SK-N-SH (cell line): ENCODE results near the gene SLAIN1. TPM values are rescaled to one million over a fixed set of nuclear protein-coding genes. Genes with fewer than 3 reads are reported as not detected.

Experiments
- CTCF ChIA-PET: fragments of 300-600, 350-600 bp; formaldehyde crosslinking; extraction: SDS; loops from one replicate; lab custom pipeline; 2021; lab: Yijun Ruan, JAX
- POLR2A ChIA-PET: fragments of 350-600 bp; sonication (Branson Sonifier 250); formaldehyde crosslinking; extraction: SDS; loops from one replicate; lab custom pipeline; 2020; ENCODE audit warnings: antibody characterized with exemption, inconsistent platforms; lab: Yijun Ruan, JAX
- DNase-seq: peaks from one replicate; pipeline ENCODE4 v3.0.0; 2012
- H2AFZ ChIP-seq: fragments of 200-600 bp; sonication (generic); 2 replicates; pipeline ENCODE4 v1.8.1; 2016; ENCODE audit warnings: antibody characterized with exemption, mild to moderate bottlenecking, low read depth
- H3F3A ChIP-seq: fragments of 200-600 bp; sonication (generic); replicated peaks from 2 replicates; pipeline ENCODE3; 2016; ENCODE audit warnings: antibody characterized with exemption, mild to moderate bottlenecking; ENCODE audit not compliant: insufficient read depth
- H3K27ac ChIP-seq, 2 experiments: fragments of 200-500 bp in 1 of 2; fragments of 200-600 bp in 1 of 2; sonication (Bioruptor generic) in 1 of 2; sonication (generic), shearing (Covaris generic) in 1 of 2; 2 replicates each; pipeline versions ENCODE4 v1.5.1 to v1.6.1; 2014 to 2016; ENCODE audit warnings: low read depth in 2 of 2, inconsistent platforms in 1 of 2, low read length in 1 of 2, mild to moderate bottlenecking in 1 of 2, mixed read lengths in 1 of 2
- H3K27me3 ChIP-seq: fragments of 200-600 bp; sonication (generic), shearing (Covaris generic); 2 replicates; pipeline ENCODE4 v1.6.1; 2016; ENCODE audit warnings: mixed run types; ENCODE audit not compliant: insufficient read depth
- H3K36me3 ChIP-seq, 2 experiments: fragments of 200-500 bp in 1 of 2; fragments of 200-600 bp in 1 of 2; sonication (Bioruptor generic) in 1 of 2; sonication (generic) in 1 of 2; replicated peaks in 1 of 2; 2 replicates each; pipeline versions ENCODE3 to v1.5.1; 2014 to 2016; ENCODE audit warnings: low read length in 1 of 2, mild to moderate bottlenecking in 1 of 2; ENCODE audit not compliant: insufficient read depth in 2 of 2, control insufficient read depth in 1 of 2
- H3K4me1 ChIP-seq, 2 experiments: fragments of 200-500 bp in 1 of 2; fragments of 200-600 bp in 1 of 2; sonication (Bioruptor generic) in 1 of 2; sonication (generic), shearing (Covaris generic) in 1 of 2; 2 replicates each; pipeline versions ENCODE4 v1.5.1 to v1.6.1; 2014 to 2016; ENCODE audit warnings: low read depth in 1 of 2, low read length in 1 of 2, mixed run types in 1 of 2; ENCODE audit not compliant: insufficient read depth in 2 of 2, control insufficient read depth in 1 of 2
- H3K4me2 ChIP-seq: fragments of 200-600 bp; sonication (generic), shearing (Covaris generic); 2 replicates; pipeline ENCODE4 v1.6.1; 2017; ENCODE audit warnings: mixed run types
- H3K4me3 ChIP-seq, 2 experiments: fragments of 200-500 bp in 1 of 2; fragments of 200-600 bp in 1 of 2; sonication (Bioruptor generic) in 1 of 2; sonication (generic), shearing (Covaris generic) in 1 of 2; 2 replicates each; pipeline versions ENCODE4 v1.5.1 to v1.8.1; 2014 to 2016; ENCODE audit warnings: low read depth in 2 of 2, inconsistent platforms in 1 of 2, low read length in 1 of 2, mild to moderate bottlenecking in 1 of 2, mixed read lengths in 1 of 2, moderate library complexity in 1 of 2
- H3K79me2 ChIP-seq: fragments of 200-600 bp; sonication (generic); 2 replicates; pipeline ENCODE4 v1.8.1; 2017; ENCODE audit warnings: mild to moderate bottlenecking; ENCODE audit not compliant: insufficient read depth
- H3K9ac ChIP-seq: fragments of 200-600 bp; sonication (generic); 2 replicates; pipeline ENCODE4 v1.6.1; 2017; ENCODE audit warnings: mixed run types
- H3K9me2 ChIP-seq: fragments of 200-600 bp; sonication (generic); 2 replicates; pipeline ENCODE4 v1.6.1; 2017; ENCODE audit warnings: mixed run types
- H3K9me3 ChIP-seq: fragments of 200-600 bp; sonication (generic); 2 replicates; pipeline ENCODE4 v1.6.1; 2017; ENCODE audit warnings: mixed run types, mild to moderate bottlenecking, moderate library complexity
- H4K20me1 ChIP-seq: fragments of 200-600 bp; sonication (generic); 2 replicates; pipeline ENCODE4 v1.6.1; 2017; ENCODE audit warnings: mild to moderate bottlenecking, mixed run types; ENCODE audit not compliant: insufficient read depth
- CHD2 ChIP-seq: fragments of 150-350 bp; IDR thresholded peaks from 2 replicates; pipeline ENCODE4 v1.6.1; 2018; ENCODE audit warnings: low read length; ENCODE audit not compliant: partially characterized antibody
- ELF1 ChIP-seq: IDR thresholded peaks from 2 replicates; pipeline ENCODE4 v1.4.0; 2012
- EP300 ChIP-seq, 2 experiments: IDR thresholded peaks; 2 replicates each; pipeline versions ENCODE4 v1.4.0 to v1.6.1; 2012; ENCODE audit warnings: borderline replicate concordance in 1 of 2, low read depth in 1 of 2, low read length in 1 of 2
- EZH2phosphoT487 ChIP-seq: fragments of 200-600 bp; sonication (generic); IDR thresholded peaks from 2 replicates; pipeline ENCODE4 v1.6.1; 2017; ENCODE audit warnings: low read depth, mixed run types, mild to moderate bottlenecking, antibody characterized with exemption, moderate library complexity, borderline replicate concordance
- FOSL2 ChIP-seq: IDR thresholded peaks from 2 replicates; pipeline ENCODE4 v1.4.0; 2012; ENCODE audit warnings: low read depth, mild to moderate bottlenecking, moderate library complexity, borderline replicate concordance
- FOXJ3 ChIP-seq: sonication (generic); formaldehyde crosslinking; IDR thresholded peaks from 2 replicates; pipeline ENCODE4 v1.5.1; 2020; ENCODE audit warnings: mild to moderate bottlenecking, missing genetic modification reagents
- FOXM1 ChIP-seq: IDR thresholded peaks from 2 replicates; pipeline ENCODE4 v1.4.0; 2012; ENCODE audit warnings: low read depth, mild to moderate bottlenecking
- GABPA ChIP-seq: IDR thresholded peaks from 2 replicates; pipeline ENCODE4 v1.4.0; 2012; ENCODE audit warnings: low read depth, mild to moderate bottlenecking
- JUND ChIP-seq: IDR thresholded peaks from 2 replicates; pipeline ENCODE4 v1.4.0; 2012
- MEF2A ChIP-seq: IDR thresholded peaks from 2 replicates; pipeline ENCODE4 v1.4.0; 2012; ENCODE audit warnings: low read depth, borderline replicate concordance
- MXI1 ChIP-seq: IDR thresholded peaks from 2 replicates; pipeline ENCODE4 v1.6.1; 2012; ENCODE audit warnings: mild to moderate bottlenecking, low read depth, low read length, improper control_type of control experiment
- NFIC ChIP-seq: IDR thresholded peaks from 2 replicates; pipeline ENCODE4 v1.4.0; 2012; ENCODE audit warnings: borderline replicate concordance
- RAD21 ChIP-seq: IDR thresholded peaks from 2 replicates; pipeline ENCODE4 v1.6.1; 2012; ENCODE audit warnings: mild to moderate bottlenecking, low read length
- RCOR1 ChIP-seq: fragments of 150-350 bp; IDR thresholded peaks from 2 replicates; pipeline ENCODE4 v1.6.1; 2017; ENCODE audit warnings: antibody characterized with exemption, low read length
- RFX5 ChIP-seq: IDR thresholded peaks from 2 replicates; pipeline ENCODE4 v1.6.1; 2012; ENCODE audit warnings: mild to moderate bottlenecking, improper control_type of control experiment, low read length
- RXRA ChIP-seq: IDR thresholded peaks from 2 replicates; pipeline ENCODE4 v1.4.0; 2012; ENCODE audit warnings: low read depth, mild to moderate bottlenecking, borderline replicate concordance
- SIN3A ChIP-seq: IDR thresholded peaks from 2 replicates; pipeline ENCODE4 v1.6.1; 2012; ENCODE audit warnings: low read depth, mild to moderate bottlenecking, low read length, moderate library complexity, borderline replicate concordance
- SMC3 ChIP-seq: IDR thresholded peaks from 2 replicates; pipeline ENCODE4 v1.6.1; 2012; ENCODE audit warnings: low read depth, low read length, improper control_type of control experiment
- TAF1 ChIP-seq: IDR thresholded peaks from 2 replicates; pipeline ENCODE4 v1.6.1; 2012; ENCODE audit warnings: low read depth, mild to moderate bottlenecking, low read length, moderate library complexity, borderline replicate concordance
- TCF12 ChIP-seq: IDR thresholded peaks from 2 replicates; pipeline ENCODE4 v1.4.0; 2012
- USF1 ChIP-seq: IDR thresholded peaks from 2 replicates; pipeline ENCODE4 v1.4.0; 2012; ENCODE audit warnings: low read depth, borderline replicate concordance
- USF2 ChIP-seq: fragments of 150-350 bp; IDR thresholded peaks from 2 replicates; pipeline ENCODE4 v1.6.1; 2017; ENCODE audit warnings: antibody characterized with exemption, low read length, low read depth, borderline replicate concordance
- YY1 ChIP-seq: IDR thresholded peaks from 2 replicates; pipeline ENCODE4 v1.4.0; 2012; ENCODE audit warnings: low read depth, mild to moderate bottlenecking
- ZBTB33 ChIP-seq: IDR thresholded peaks from 2 replicates; pipeline ENCODE4 v1.4.0; 2012; ENCODE audit warnings: low read depth, borderline replicate concordance
- WGBS: methylation state at CpG from one replicate; pipeline ENCODE4 v1.1.6; 2017; ENCODE audit warnings: low lambda C conversion rate; 5-methylcytosine and 5-hydroxymethylcytosine counted together
- polyA plus RNA-seq, 3 experiments: library from polyadenylated mRNA; depleted of rRNA; stranded (reverse); fragments of >200 nt; gene quantifications; 2 replicates each; pipeline ENCODE4 v1.2.3, GENCODE V29; 2012

Gene SLAIN1
- polyA plus RNA-seq, 1 of the 3 experiments (the other 2 are of a cell fraction): 1.6 TPM

GRCh38 chr13:77701305-77701704 lies 3.8 kb downstream of the SLAIN1 start:
- no peak overlapping the region for H3K9ac ChIP-seq
- DNase-seq: no peak
- H4K20me1 ChIP-seq: no peaks in the 10 kb centered on the region
- no peak overlapping the region for H3K4me2 ChIP-seq
- H2AFZ ChIP-seq: no peak overlapping the region
- no peaks in the 10 kb centered on the region for H3K79me2 ChIP-seq
- H3K27me3 ChIP-seq: no peaks in the 10 kb centered on the region; the same call in 1 of the 2 replicates
- ChIA-PET CTCF (interaction anchor here (1.3 kb wide), 1 partner anchor 50 kb away, joined by 5 read pairs; no protein-coding TSS in a partner anchor), POLR2A (no interaction called here)
- no peaks in the 10 kb centered on the region for H3K36me3 ChIP-seq
- no peaks in the 10 kb centered on the region for H3K9me3 ChIP-seq
- no peaks in the 10 kb centered on the region; a peak in 1 of 4 replicates for H3K4me1 ChIP-seq
- 0 out of 2 replicates have a peak, but pooled peaks cover 2% of the 10 kb centered on the region for H3K9me2 ChIP-seq
- H3K4me3 ChIP-seq: no peak overlapping the region
- TF ChIP-seq ZBTB33 (no peak), SMC3 (no peak), MXI1 (no peak), RAD21 (no peak), USF1 (no peak), CHD2 (no peak), EP300 (IDR thresholded peaks at IDR 0.05; ENCODE audit: borderline replicate concordance in 1 of 2, low read depth in 1 of 2, low read length in 1 of 2) (no peak), RCOR1 (no peak), ELF1 (no peak), YY1 (no peak), GABPA (no peak), RFX5 (no peak), RXRA (no peak), FOSL2 (no peak), FOXM1 (no peak), NFIC (no peak), SIN3A (no peak)
- no peak overlapping the region for H3K27ac ChIP-seq
- no peaks in the 10 kb centered on the region for H3F3A ChIP-seq

- H3K27me3 ChIP-seq: no peaks in the 10 kb centered on the region
- 71% methylated on average over 1 of the region's 1 CpG for WGBS
- H3K79me2 ChIP-seq: no peaks in the 10 kb centered on the region
- H4K20me1 ChIP-seq: no peaks in the 10 kb centered on the region
- H3K4me1 ChIP-seq: no peaks in the 10 kb centered on the region; a peak in 1 of 4 replicates
- H3K4me2 ChIP-seq: no peak overlapping the region
- no peak overlapping the region for H3K4me3 ChIP-seq
- H3K27ac ChIP-seq: no peak overlapping the region
- 0 out of 2 replicates have a peak, but pooled peaks cover 2% of the 10 kb centered on the region for H3K9me2 ChIP-seq
- H2AFZ ChIP-seq: no peak overlapping the region
- H3K9ac ChIP-seq: no peak overlapping the region
- CTCF ChIA-PET: interaction anchor here (1.4 kb wide), 1 partner anchor 16 kb away, joined by 3 read pairs; no protein-coding TSS in a partner anchor
- no peaks in the 10 kb centered on the region for H3F3A ChIP-seq
- POLR2A ChIA-PET: no interaction called here
- DNase-seq: no peak
- H3K9me3 ChIP-seq: no peaks in the 10 kb centered on the region
- H3K36me3 ChIP-seq: no peaks in the 10 kb centered on the region
- TF ChIP-seq JUND (no peak), EP300 (IDR thresholded peaks at IDR 0.05; ENCODE audit: borderline replicate concordance in 1 of 2, low read depth in 1 of 2, low read length in 1 of 2) (no peak), ELF1 (no peak), MEF2A (no peak), TAF1 (no peak), RAD21 (no peak), EZH2phosphoT487 (no peak), SMC3 (no peak), MXI1 (no peak), NFIC (no peak), YY1 (no peak), ZBTB33 (no peak), CHD2 (no peak), FOXJ3 (CRISPR knock-in tag) (no peak), RCOR1 (no peak), USF2 (no peak), TCF12 (no peak)
These were observed 4.9 kb downstream of the SLAIN1 start for GRCh38 chr13:77702366-77702765.
